Parathyroid adenoma (tissue), 2 donors: ENCODE results near the gene GRM4.

Experiments used
- H2AFZ ChIP-seq: fragments of 300-600 bp; sonication (generic); one replicate; pipeline ENCODE4 v1.7.0; 2017; ENCODE audit warnings: antibody characterized with exemption, mild to moderate bottlenecking
- H3K27ac ChIP-seq: fragments of 300-600 bp; sonication (generic); one replicate; pipeline ENCODE4 v1.7.0; 2017
- H3K27me3 ChIP-seq: fragments of 300-600 bp; sonication (generic); one replicate; pipeline ENCODE4 v1.7.0; 2017; ENCODE audit warnings: low read length; ENCODE audit not compliant: control insufficient read depth, insufficient read depth
- H3K36me3 ChIP-seq: fragments of 300-600 bp; sonication (generic); one replicate; pipeline ENCODE4 v1.7.0; 2017; ENCODE audit warnings: low read length; ENCODE audit not compliant: control insufficient read depth, insufficient read depth
- H3K4me1 ChIP-seq: fragments of 300-600 bp; sonication (generic); one replicate; pipeline ENCODE4 v1.7.0; 2017; ENCODE audit warnings: control low read depth
- H3K4me2 ChIP-seq: fragments of 300-600 bp; sonication (generic); one replicate; pipeline ENCODE4 v1.7.0; 2017; ENCODE audit warnings: low read length
- H3K4me3 ChIP-seq: fragments of 300-600 bp; sonication (generic); one replicate; pipeline ENCODE4 v1.7.0; 2017; ENCODE audit warnings: low read depth, low read length
- H3K79me2 ChIP-seq: fragments of 300-600 bp; sonication (generic); one replicate; pipeline ENCODE4 v1.7.0; 2017; ENCODE audit warnings: control low read depth
- H3K9ac ChIP-seq: fragments of 300-600 bp; sonication (generic); one replicate; pipeline ENCODE4 v1.7.0; 2017; ENCODE audit warnings: mild to moderate bottlenecking
- H3K9me3 ChIP-seq: fragments of 300-600 bp; sonication (generic); one replicate; pipeline ENCODE4 v1.7.0; 2017; ENCODE audit warnings: low read length; ENCODE audit not compliant: control insufficient read depth
- TF ChIP-seq, protein P1 (sequence below): fragments of 300-600 bp; sonication (generic); IDR thresholded peaks from one replicate; pipeline ENCODE4 v1.7.0; 2017; ENCODE audit warnings: antibody characterized with exemption, mild to moderate bottlenecking
- donor health status: primary hyperparathyroidism.

Gene GRM4

DNA sequence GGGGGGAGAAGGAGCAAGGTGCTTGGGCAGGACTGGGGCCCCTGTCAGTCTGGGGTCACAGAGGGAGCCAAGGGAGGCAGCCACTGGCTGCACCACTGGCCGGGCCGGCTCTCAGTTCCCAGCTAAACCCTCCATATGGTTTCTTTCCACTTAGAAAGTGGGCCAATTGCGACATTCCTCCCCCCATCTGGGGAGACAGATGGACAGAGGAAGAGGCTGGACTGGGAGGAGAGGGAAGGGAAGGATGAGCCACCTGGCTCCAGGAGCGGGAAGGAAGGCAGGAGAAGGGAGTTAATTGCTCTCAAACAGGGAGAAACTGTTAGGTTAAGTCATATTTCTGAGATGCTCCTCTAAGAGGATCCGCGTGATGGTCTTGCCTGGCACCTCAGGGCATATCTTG lies 82.2 kb downstream of the GRM4 start:
- no peaks in the 10 kb centered on the region for H3K79me2 ChIP-seq
- H3K9me3 ChIP-seq = no peaks in the 10 kb centered on the region
- H3K4me1 ChIP-seq = no peaks in the 10 kb centered on the region
- no peak overlapping the region for H2AFZ ChIP-seq
- H3K27me3 ChIP-seq = no peaks in the 10 kb centered on the region
- H3K9ac ChIP-seq = no peak overlapping the region
- no peak overlapping the region for H3K4me3 ChIP-seq
- no peak overlapping the region for H3K4me2 ChIP-seq
- no peaks in the 10 kb centered on the region for H3K36me3 ChIP-seq
- H3K27ac ChIP-seq = no peak overlapping the region
- TF ChIP-seq, protein P1, sequence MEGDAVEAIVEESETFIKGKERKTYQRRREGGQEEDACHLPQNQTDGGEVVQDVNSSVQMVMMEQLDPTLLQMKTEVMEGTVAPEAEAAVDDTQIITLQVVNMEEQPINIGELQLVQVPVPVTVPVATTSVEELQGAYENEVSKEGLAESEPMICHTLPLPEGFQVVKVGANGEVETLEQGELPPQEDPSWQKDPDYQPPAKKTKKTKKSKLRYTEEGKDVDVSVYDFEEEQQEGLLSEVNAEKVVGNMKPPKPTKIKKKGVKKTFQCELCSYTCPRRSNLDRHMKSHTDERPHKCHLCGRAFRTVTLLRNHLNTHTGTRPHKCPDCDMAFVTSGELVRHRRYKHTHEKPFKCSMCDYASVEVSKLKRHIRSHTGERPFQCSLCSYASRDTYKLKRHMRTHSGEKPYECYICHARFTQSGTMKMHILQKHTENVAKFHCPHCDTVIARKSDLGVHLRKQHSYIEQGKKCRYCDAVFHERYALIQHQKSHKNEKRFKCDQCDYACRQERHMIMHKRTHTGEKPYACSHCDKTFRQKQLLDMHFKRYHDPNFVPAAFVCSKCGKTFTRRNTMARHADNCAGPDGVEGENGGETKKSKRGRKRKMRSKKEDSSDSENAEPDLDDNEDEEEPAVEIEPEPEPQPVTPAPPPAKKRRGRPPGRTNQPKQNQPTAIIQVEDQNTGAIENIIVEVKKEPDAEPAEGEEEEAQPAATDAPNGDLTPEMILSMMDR = no peak

DNA sequence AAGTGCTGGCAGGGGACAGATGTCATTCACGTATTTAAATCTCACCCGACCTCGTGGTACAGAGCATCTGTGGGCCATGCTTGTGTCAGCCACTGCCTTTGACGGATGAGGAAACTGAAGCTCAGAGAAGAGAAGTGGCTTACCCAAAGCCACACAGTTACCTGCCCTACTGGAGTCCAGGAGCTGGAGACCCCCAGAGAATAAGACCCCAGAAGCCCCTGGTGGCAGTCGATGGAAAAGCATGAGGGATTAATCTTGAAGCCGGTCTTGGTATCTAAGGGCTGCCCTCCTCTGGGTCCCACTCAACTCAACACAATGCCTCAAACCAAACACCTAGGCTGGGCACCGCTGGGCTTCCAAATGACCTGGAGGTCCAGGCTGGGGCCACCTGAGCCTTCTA lies 83.1 kb downstream of the GRM4 start:
- Histone ChIP-seq H3K27ac (no peak overlapping the region), H3K27me3 (no peaks in the 10 kb centered on the region), H3K9me3 (no peaks in the 10 kb centered on the region), H3K4me3 (no peak overlapping the region), H3K79me2 (no peaks in the 10 kb centered on the region), H2AFZ (no peak overlapping the region), H3K9ac (no peak overlapping the region), H3K4me1 (no peaks in the 10 kb centered on the region), H3K4me2 (no peak overlapping the region), H3K36me3 (no peaks in the 10 kb centered on the region)
- TF ChIP-seq, protein P1 = no peak

DNA sequence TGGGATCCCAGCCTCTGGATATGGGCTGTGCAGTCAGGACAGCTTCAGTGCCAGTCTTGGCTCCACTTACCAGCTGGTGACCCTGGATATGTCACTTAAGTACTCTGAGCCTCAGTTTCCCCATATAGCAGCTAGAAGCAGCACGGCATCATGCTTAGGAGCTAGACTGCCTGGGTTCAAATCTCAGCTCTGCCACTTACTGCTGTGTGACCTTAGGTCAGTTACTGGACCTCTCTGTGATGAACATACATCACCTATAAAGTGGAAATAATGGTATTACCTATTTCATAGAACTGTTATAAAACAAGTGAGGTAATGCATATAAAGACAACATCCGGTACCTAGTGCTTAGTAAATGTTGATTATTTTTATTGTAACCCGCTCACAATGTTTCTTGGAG lies 83.7 kb downstream of the GRM4 start:
- Histone ChIP-seq H2AFZ (no peak overlapping the region), H3K9me3 (no peaks in the 10 kb centered on the region), H3K4me3 (no peak overlapping the region), H3K4me1 (no peaks in the 10 kb centered on the region), H3K36me3 (no peaks in the 10 kb centered on the region), H3K4me2 (no peak overlapping the region), H3K79me2 (no peaks in the 10 kb centered on the region), H3K27ac (no peak overlapping the region), H3K27me3 (no peaks in the 10 kb centered on the region), H3K9ac (no peak overlapping the region)
- TF ChIP-seq, protein P1 = no peak

DNA sequence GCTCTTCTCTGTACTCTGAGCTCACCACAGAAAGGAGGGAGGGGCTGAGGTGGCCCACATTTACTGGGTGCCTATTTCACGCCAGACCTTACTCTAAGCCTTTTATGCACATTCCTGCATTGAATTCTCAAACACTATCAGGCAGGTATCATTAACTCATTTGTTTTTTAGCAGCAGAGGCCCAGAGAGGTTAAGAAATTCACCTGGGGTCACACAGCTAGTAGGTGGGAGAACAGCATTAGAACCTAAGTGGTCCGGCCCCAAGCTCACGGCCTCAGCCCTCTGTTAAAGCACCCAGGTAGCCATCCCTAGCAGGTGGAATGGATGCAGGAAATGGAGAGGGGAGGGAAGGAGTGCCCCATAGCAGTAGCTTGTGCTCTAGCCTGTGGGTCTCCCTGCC lies 84.5 kb downstream of the GRM4 start:
- Histone ChIP-seq H3K9me3 (no peaks in the 10 kb centered on the region), H3K9ac (no peak overlapping the region), H3K4me3 (no peak overlapping the region), H3K36me3 (no peaks in the 10 kb centered on the region), H3K79me2 (no peaks in the 10 kb centered on the region), H3K27ac (no peak overlapping the region), H3K4me2 (no peak overlapping the region), H3K27me3 (no peaks in the 10 kb centered on the region), H2AFZ (no peak overlapping the region), H3K4me1 (no peaks in the 10 kb centered on the region)
- TF ChIP-seq, protein P1 = no peak

DNA sequence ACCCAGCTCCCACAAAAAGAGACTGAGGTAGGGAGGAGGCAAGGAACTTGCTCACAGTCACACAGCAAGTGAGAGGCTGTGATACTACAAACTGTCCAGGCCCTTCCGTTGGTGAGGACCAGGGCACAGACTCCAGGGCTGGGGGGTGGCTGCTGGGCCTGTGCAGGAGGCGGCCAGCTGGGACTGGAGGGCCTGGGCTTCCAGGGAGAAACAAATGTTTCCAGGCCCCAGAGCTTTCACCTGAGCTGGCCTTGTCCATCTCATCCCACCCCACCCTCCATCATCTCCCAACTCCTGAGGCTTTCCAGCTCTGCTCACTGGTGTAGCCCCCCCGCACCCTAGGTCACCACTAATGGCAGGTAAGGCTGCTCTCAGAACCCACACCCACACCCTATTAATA lies 86.0 kb downstream of the GRM4 start:
- no peaks in the 10 kb centered on the region for H3K36me3 ChIP-seq
- no peak overlapping the region for H2AFZ ChIP-seq
- no peaks in the 10 kb centered on the region for H3K4me1 ChIP-seq
- no peaks in the 10 kb centered on the region for H3K9me3 ChIP-seq
- no peaks in the 10 kb centered on the region for H3K79me2 ChIP-seq
- H3K4me2 ChIP-seq = no peak overlapping the region
- no peaks in the 10 kb centered on the region for H3K27me3 ChIP-seq
- TF ChIP-seq, protein P1 = no peak
- no peak overlapping the region for H3K4me3 ChIP-seq
- H3K27ac ChIP-seq = no peak overlapping the region
- H3K9ac ChIP-seq = no peak overlapping the region
